Ureter (tissue), 1 donor: Measurements from ENCODE around the gene NEDD4L. TPM values are rescaled to one million over a fixed set of nuclear protein-coding genes. Genes with fewer than 3 reads are reported as not detected.
A peak's percentile ranks its signal among the peaks of the same experiment; 100 is the strongest.

ENCODE experiments used
- DNase-seq: peaks from one replicate; pipeline ENCODE4 v3.0.0-alpha.2; 2020; ENCODE audit warnings: low spot score
- total RNA-seq: library from RNA; stranded (reverse); gene quantifications from one replicate; pipeline ENCODE4 v1.2.4, GENCODE V29; 2023
- donor health status: DM: yes; HTN: yes; CAD: no.

The NEDD4L gene
- total RNA-seq, 1 donor from 2014 or later = 299 TPM

GRCh38 chr18:58052960-58053359 lies 8.9 kb downstream of the NEDD4L start:
- no peak for DNase-seq

GRCh38 chr18:58054041-58054781 lies 10.2 kb downstream of the NEDD4L start:
- DNase-seq = no peak

GRCh38 chr18:58055890-58056558 lies 12.0 kb downstream of the NEDD4L start:
- no peak for DNase-seq

GRCh38 chr18:58056852-58057251 lies 12.8 kb downstream of the NEDD4L start:
- no peak for DNase-seq

GRCh38 chr18:58057291-58057965 lies 13.4 kb downstream of the NEDD4L start:
- no peak for DNase-seq

GRCh38 chr18:58058720-58059119 lies 14.7 kb downstream of the NEDD4L start:
- no peak for DNase-seq

GRCh38 chr18:58060254-58060653 lies 16.2 kb downstream of the NEDD4L start:
- DNase-seq = no peak

GRCh38 chr18:58061349-58061748 lies 17.3 kb downstream of the NEDD4L start:
- no peak for DNase-seq

- no peak for DNase-seq
These were observed 20.5 kb downstream of the NEDD4L start for GRCh38 chr18:58064406-58064998.

- no peak for DNase-seq
These were observed 21.9 kb downstream of the NEDD4L start for GRCh38 chr18:58065956-58066355.

- no peak for DNase-seq
These were observed 23.6 kb downstream of the NEDD4L start for GRCh38 chr18:58067601-58068000.

GRCh38 chr18:58069099-58069498 lies 25.1 kb downstream of the NEDD4L start:
- no peak for DNase-seq

- DNase-seq = no peak
These were observed 25.8 kb downstream of the NEDD4L start for GRCh38 chr18:58069721-58070292.

GRCh38 chr18:58076052-58076451 lies 32.0 kb downstream of the NEDD4L start:
- DNase-seq = no peak

GRCh38 chr18:58077329-58077728 lies 33.3 kb downstream of the NEDD4L start:
- DNase-seq = no peak

- DNase-seq = no peak
These were observed 35.0 kb downstream of the NEDD4L start for GRCh38 chr18:58078889-58079573.

GRCh38 chr18:58080451-58080850 lies 36.4 kb downstream of the NEDD4L start:
- no peak for DNase-seq

- DNase-seq = peak; percentile 56
These were observed 44.1 kb downstream of the NEDD4L start for GRCh38 chr18:58087928-58088690.

GRCh38 chr18:58088691-58089065 lies 44.7 kb downstream of the NEDD4L start:
- DNase-seq = no peak

GRCh38 chr18:58091099-58091611 lies 47.1 kb downstream of the NEDD4L start:
- DNase-seq = no peak
